Right lung (tissue), 10 donors: Measurements from ENCODE around the gene C11orf24. TPM values are rescaled to one million over a fixed set of nuclear protein-coding genes. Genes with fewer than 3 reads are reported as not detected.

Experiments
- DNase-seq, 2 donors: peaks; one replicate each; pipeline ENCODE4 v3.0.0-alpha.2; 2013
- long read RNA-seq, 8 donors: transcript quantifications; one replicate each; lab custom pipeline, GENCODE V29; 2026
- polyA plus RNA-seq, 5 donors: library from polyadenylated mRNA; unstranded; fragments of 120-200 nt; gene quantifications; one replicate each; pipeline versions ENCODE4 v1.2.1 to v1.2.3, GENCODE V29; 2013; ENCODE audit warnings: inconsistent platforms in 1 of 5, low replicate concordance in 1 of 5; ENCODE audit not compliant: insufficient read length in 5 of 5, insufficient read depth in 1 of 5

Gene C11orf24
- polyA plus RNA-seq = 10 to 100 TPM; 17.8 to 30.5 (median 22.8) TPM
- long read RNA-seq, donor 1, transcript C11orf24-201 (4 exons, 2,063 nt) = major isoform, 13 of 19 reads
- long read RNA-seq, donor 1, partial matches to known transcripts = 5 of 19 reads
- long read RNA-seq, donor 1, other reads (novel, unspliced or antisense) = 0 of 19 reads
- long read RNA-seq, donor 2, partial matches to known transcripts = 0 of 1 reads
- long read RNA-seq, donor 2, other reads (novel, unspliced or antisense) = 0 of 1 reads
- long read RNA-seq, donor 3, transcript C11orf24-201 (4 exons, 2,063 nt) = major isoform, 6 of 6 reads
- long read RNA-seq, donor 3, partial matches to known transcripts = 0 of 6 reads
- long read RNA-seq, donor 3, other reads (novel, unspliced or antisense) = 0 of 6 reads
- long read RNA-seq, donor 4, partial matches to known transcripts = 0 of 4 reads
- long read RNA-seq, donor 4, other reads (novel, unspliced or antisense) = 0 of 4 reads
- long read RNA-seq, donor 5, transcript C11orf24-201 (4 exons, 2,063 nt) = major isoform, 12 of 12 reads
- long read RNA-seq, donor 5, partial matches to known transcripts = 0 of 12 reads
- long read RNA-seq, donor 5, other reads (novel, unspliced or antisense) = 0 of 12 reads
- long read RNA-seq, donor 6, transcript C11orf24-201 (4 exons, 2,063 nt) = major isoform, 12 of 13 reads
- long read RNA-seq, donor 6, partial matches to known transcripts = 0 of 13 reads
- long read RNA-seq, donor 6, other reads (novel, unspliced or antisense) = 0 of 13 reads
- long read RNA-seq, donor 7, partial matches to known transcripts = 0 of 4 reads
- long read RNA-seq, donor 7, other reads (novel, unspliced or antisense) = 0 of 4 reads
- long read RNA-seq, donor 8, transcript C11orf24-201 (4 exons, 2,063 nt) = major isoform, 5 of 5 reads
- long read RNA-seq, donor 8, partial matches to known transcripts = 0 of 5 reads
- long read RNA-seq, donor 8, other reads (novel, unspliced or antisense) = 0 of 5 reads

- DNase-seq = peak; percentile 95 to 96
Measured at GRCh38 chr11:68271781-68272608, at the start of gene C11orf24. TSS of gene C11orf24 (minus strand) at chr11:68271973. CDS start at chr11:68263767, 8,206 bp downstream.

- DNase-seq = no peak
Measured at GRCh38 chr11:68317147-68317785, 45.5 kb upstream of the C11orf24 start.

DNA sequence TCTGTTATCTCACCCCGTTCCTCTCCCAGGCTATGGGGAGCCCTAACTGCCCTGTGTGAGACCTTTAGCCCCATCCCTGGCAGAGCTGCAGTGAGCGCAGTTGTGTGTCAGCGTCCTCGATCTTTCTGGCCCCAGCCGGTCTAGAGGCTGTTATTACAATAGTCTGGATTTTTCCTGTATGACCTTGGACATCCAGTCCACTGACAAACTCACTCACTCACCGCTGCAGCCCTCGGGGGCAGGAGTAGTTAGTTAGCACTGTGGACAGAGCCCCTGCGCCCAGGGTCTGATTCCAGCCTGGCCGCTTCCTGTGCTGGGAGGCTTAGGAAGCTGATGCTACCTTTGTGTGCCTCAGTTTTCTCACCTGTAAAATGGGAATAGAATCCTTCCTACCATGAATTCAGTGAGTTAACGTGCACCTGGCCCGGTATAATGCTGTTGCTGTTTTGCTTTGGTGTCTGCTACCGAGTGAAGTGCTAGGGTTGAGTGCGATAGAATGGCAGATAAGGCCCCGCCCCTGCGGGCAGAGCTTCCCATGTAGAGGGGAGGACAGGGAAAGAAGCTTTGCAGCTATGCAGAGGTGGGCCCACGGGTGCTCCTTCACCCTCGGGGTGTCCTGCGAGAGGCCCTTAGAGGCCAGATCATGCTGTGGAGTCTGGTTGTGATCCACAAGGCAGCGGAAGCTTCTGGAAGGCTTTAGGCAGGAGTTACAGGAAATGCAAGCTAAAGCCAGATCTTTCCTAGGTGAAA lies 43.6 kb upstream of the C11orf24 start:
- DNase-seq = no peak

GRCh38 chr11:68314203-68315170 lies 42.7 kb upstream of the C11orf24 start:
- DNase-seq = no peak

- DNase-seq = no peak
Measured at GRCh38 chr11:68313574-68314202, 41.9 kb upstream of the C11orf24 start.

DNA sequence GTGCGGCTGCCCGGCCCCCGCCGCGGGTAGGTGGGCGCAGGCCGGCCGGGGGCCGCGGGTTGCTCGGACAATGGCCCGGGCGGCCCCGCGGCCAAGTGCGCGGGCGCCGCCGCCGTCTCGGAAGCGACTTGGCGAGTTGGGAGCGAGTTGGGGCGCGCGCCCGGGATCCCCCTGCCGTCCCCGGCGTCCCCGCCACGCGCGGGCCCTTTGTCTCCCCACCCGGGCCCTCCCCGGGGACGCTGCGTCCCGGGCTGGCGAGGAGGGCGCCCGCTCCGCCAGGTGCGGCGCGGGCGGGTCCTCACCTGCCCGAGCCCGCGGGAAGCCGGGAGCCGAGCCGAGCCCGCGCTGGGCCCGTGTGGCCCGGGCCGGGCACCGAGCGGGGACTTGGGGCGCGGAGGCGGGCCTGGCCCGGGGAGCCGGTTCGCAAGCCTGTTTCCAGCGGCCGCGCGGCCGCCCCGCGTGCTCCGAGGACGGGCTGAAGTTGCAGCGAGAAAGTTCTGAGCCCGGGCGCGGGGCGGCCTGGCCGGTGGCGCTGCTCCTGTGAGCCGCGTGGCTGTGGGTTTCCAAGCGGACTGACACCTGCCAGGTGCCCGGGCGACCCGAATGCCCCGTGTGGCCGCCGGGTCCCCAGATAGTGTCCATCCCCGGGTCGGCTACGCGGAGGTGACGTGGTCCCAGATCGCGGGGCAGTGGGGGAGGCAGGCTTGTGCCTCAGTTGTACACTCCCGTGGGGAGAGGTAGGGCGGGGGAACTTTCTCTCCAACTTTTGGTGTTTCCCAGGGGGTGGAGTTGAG lies 41.2 kb upstream of the C11orf24 start:
- DNase-seq = no peak

GRCh38 chr11:68312117-68312779 lies 40.5 kb upstream of the C11orf24 start, which contains the start of gene LRP5:
TSS of gene LRP5 (plus strand) at chr11:68312591. CDS start at chr11:68312715, 124 bp downstream.
- DNase-seq = no peak

GRCh38 chr11:68311160-68312116 lies 39.7 kb upstream of the C11orf24 start:
- no peak for DNase-seq

DNA sequence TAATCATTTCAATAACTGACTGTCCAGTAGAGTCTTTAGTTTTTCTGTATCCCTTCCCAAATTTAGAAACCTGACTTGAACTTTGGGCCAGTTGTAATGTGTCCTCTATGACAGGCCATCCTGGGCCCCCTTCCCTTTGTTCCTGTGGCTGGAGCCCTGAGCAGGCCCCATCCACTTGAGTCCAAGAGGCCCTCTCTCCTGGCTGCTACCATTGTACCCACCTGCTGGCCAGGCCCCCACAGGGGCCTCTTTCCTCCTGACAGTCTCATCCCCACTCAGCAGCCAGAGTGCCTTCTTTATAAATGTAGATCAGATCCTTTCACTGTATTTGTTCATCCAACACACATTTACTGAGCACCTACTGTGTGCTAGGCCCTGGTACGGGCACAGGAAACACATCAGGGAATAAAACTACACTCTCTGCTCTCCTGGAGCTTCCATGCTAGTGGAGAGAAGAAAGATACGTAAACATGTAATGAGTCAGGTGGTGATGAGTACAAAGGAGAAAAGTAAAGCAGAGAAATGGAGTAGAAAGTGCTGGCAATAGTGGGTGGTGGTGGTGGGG lies 37.9 kb upstream of the C11orf24 start:
- DNase-seq = no peak

DNA sequence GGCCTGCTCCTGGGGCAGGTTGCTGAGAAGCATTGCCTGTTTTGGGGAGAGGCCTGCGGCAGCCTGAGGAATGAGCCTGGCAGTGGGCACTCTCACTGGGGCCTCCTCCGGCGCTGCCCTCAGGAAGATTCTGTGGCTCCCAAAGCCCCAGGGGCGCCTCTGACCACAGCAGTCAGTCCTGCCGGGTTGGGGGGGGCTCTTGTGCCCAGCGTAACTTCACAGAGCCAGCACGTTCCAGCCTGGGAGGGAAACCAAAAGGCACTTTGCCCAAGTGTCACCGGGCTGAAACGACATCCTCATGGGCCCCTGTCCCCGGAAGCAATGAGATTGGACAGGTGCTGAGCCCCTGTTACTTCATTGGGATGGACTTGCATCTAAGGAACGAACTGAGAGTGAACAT lies 36.3 kb upstream of the C11orf24 start:
- no peak for DNase-seq

GRCh38 chr11:68306636-68307035 lies 34.9 kb upstream of the C11orf24 start:
- no peak for DNase-seq

DNA sequence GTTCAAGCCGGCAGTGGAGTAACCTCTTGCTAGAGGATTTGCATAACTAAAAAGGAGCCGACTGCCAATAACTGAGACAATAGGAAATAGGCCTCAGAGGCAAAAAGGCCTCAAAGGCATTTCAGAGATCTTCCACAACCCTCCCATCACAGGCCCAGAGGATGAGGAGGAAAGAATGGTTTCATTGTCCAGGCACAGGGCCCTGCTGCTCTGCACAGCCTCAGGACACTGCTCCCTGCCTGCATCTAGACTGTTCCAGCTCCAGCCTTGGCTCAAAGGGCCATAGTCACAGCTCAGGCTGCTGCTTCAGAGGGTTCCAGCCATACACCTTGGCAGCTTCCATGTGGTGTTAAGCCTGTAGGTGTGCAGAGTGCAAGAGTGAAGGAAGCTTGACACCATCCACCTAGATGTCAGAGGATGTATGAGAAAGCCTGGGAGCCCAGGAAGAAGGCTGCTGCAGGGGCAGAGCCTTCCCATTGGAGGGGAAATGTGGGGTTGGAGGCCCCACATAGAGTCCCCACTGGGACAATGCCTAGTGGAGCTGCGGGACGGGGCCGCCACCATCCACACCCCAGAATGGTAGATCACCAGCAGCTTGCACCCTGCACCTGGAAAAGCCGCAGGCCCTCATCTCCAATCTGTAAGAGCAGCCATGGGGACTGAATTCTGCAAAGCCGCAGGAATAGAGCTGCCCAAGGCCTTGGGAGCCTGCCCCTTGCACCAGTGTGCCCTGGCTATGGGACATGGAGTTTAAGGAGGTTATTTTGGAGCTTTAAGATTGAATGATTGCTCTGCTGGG lies 32.4 kb upstream of the C11orf24 start:
- DNase-seq = no peak

GRCh38 chr11:68303083-68303482 lies 31.3 kb upstream of the C11orf24 start:
- DNase-seq = no peak

DNA sequence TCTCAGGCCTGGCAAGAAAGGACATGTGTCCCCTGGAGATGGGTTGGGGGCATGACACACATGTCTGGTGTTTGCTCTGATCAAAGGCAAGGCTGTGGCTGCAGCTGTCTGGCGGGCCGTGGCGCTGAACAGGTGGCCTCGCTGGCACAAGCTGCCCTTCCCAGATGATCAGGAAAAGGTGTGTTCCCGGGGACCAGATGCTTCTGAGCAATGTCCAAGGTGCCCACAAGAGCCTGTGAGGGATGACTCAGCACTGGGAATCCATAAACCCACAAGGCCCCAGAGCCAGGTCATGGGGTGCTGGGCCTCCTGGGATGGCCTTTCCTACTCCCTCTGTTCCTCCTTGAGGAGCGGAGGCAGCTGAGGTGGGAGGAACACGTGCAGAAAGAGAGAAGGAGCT lies 30.9 kb upstream of the C11orf24 start:
- no peak for DNase-seq
